Measurements from ENCODE around the gene MTHFS.
"Not testable (repeated sequence)": the region's sequence is repeated elsewhere in the genome, so short reads cannot be mapped to it uniquely, and the experiment has no call there.

The MTHFS gene

DNA sequence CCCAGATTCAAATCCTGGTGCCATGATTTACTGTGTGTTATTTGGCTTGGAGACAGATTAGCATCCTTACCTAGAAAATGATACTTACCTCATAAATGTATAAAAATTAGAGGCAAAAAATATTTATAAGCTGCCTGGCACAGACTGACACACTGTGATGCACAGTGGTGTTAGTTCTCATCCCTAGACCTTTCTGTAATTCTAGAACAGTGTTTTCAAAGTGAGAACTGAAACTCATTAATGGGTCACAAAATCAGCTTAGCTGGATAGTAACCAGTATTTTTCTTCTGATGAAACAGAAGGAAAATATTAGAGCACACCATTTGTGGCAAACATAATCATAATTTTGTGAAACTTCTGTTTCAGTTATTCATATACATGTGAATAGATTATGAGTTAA is 17.9 kb upstream of the MTHFS start:
- in situ Hi-C loops (cut with MboI; ENCODE audit: low sequenced_read_pairs, unreplicated experiment): no loop called here

DNA sequence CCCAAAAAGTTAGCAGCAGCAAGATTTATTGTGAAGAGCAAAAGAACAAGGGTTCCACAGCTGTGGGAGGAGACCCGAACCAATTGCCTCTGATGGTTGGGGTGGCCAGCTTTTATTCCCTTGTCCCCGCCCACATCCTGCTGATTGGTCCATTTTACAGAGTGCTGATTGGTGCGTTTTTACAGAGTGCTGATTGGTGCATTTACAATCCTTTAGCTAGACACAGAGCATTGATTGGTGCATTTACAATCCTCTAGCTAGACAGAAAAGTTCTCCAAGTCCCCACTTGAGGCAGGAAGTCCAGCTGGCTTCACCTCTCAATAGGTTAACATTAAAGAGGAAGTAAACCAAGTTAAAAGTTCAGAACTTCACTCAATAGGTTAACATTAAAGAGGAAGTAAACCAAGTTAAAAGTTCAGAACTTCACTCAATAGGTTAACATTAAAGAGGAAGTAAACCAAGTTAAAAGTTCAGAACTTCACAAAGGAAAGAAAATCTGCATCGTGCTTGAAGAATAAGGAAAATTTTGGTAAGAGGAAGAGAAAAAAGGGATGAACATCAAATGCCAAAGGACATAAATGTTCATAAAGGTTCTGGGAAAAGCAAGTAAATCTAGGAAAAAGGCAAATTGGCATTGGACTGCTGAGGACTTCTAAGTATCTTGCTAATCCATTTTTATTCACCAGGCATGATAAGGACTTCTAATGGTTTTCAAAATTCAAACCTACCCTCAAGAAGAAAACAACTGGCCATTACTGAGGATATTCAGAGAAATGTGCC is 12.9 kb upstream of the MTHFS start:
- not testable (repeated sequence) for DNase-seq (ENCODE audit: low spot score)

More for the DNA sequence above, 17.9 kb upstream of the MTHFS start:
- no peak for TF ChIP-seq CTCF (IDR thresholded peaks at IDR 0.05; ENCODE audit: borderline replicate concordance, control extremely low read depth, extremely low read depth, insufficient read depth, missing control alignments)
- no peak for DNase-seq (ENCODE audit: low spot score)

GRCh38 chr15:79904271-79904670 is 7.5 kb upstream of the MTHFS start:
- in situ Hi-C loops (cut with MboI; ENCODE audit: low sequenced_read_pairs, unreplicated experiment): no loop called here
- no peak for DNase-seq (ENCODE audit: low spot score)
- no peak for TF ChIP-seq CTCF (IDR thresholded peaks at IDR 0.05; ENCODE audit: borderline replicate concordance, control extremely low read depth, extremely low read depth, insufficient read depth, missing control alignments)

More for the DNA sequence above, 12.9 kb upstream of the MTHFS start:
- in situ Hi-C loops (cut with MboI; ENCODE audit: low sequenced_read_pairs, unreplicated experiment): not testable (repeated sequence)

DNA sequence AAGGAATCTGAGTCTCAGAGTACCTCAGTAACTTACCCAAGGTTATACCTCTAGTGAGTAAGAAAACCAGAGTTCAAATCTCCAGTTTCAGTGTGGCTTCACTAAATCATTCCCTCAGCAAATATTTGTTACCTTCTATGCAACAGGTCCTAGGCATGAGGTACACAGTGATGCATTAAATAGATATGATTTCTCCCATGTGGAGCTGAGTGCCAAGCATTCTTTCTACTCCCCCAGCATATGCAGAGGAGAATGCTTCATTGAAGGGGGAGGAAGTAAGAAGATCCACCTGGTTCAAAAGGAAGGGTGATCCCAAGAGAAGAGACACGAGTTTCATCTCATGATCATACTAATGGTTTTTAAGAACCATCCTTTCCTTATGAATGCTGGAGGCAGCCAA is 6.8 kb upstream of the MTHFS start:
- in situ Hi-C loops (cut with MboI; ENCODE audit: low sequenced_read_pairs, unreplicated experiment): no loop called here
- no peak for DNase-seq (ENCODE audit: low spot score)
- TF ChIP-seq CTCF (IDR thresholded peaks at IDR 0.05; ENCODE audit: borderline replicate concordance, control extremely low read depth, extremely low read depth, insufficient read depth, missing control alignments): no peak

DNA sequence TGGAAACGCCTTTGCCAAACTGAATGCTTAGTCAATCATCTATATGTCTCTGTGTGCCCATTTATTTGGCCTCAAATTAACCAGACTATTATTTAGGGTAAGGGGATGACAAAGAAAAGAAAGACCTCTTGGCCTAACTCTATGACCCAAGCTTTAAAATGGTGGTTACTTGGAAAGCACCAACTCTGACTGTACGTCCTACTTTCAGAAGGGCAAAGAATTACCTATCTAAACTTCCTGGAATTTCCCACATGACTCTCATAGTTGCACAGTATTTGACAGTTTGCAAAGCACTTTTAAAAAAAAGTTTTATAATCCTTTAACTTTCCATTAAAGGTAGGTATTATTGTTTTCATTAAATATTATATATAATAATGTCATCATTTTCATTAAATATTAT is 6.3 kb upstream of the MTHFS start:
- DNase-seq (ENCODE audit: low spot score): no peak
- TF ChIP-seq CTCF (IDR thresholded peaks at IDR 0.05; ENCODE audit: borderline replicate concordance, control extremely low read depth, extremely low read depth, insufficient read depth, missing control alignments): no peak
- in situ Hi-C loops (cut with MboI; ENCODE audit: low sequenced_read_pairs, unreplicated experiment): no loop called here

- no peak for TF ChIP-seq CTCF (IDR thresholded peaks at IDR 0.05; ENCODE audit: borderline replicate concordance, control extremely low read depth, extremely low read depth, insufficient read depth, missing control alignments)
- in situ Hi-C loops (cut with MboI; ENCODE audit: low sequenced_read_pairs, unreplicated experiment): no loop called here
- no peak for DNase-seq (ENCODE audit: low spot score)
Observed at GRCh38 chr15:79901958-79902357, 5.1 kb upstream of the MTHFS start.

DNA sequence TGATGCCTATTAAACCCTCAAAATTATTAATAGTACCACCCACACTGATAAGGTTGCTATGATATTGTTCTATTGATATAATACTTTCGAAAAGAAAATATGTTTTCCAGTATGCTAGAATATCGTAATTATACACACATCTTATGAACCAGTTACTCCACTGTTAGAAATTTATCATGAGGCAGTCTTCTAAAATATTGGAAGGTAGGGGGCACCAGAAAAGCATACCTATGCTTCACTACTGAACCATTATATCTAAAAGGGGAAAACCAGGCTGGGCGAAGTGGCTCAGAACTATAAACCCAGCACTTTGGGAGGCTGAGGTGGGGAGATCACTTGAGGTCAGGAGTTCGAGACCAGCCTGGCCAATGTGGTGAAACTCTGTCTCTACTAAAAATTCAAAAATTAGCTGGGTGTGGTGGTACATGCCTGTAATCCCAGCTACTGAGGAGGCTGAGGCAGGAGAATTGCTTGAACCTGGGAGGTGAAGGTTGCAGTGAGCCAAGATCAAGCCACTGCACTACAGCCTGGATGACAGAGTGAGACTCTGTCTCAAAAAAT is 4.1 kb upstream of the MTHFS start:
- peak; percentile 14 for TF ChIP-seq CTCF (IDR thresholded peaks at IDR 0.05; ENCODE audit: borderline replicate concordance, control extremely low read depth, extremely low read depth, insufficient read depth, missing control alignments)
- in situ Hi-C loops (cut with MboI; ENCODE audit: low sequenced_read_pairs, unreplicated experiment); DNase-seq (ENCODE audit: low spot score): not testable (repeated sequence)
